Osteocyte (in vitro differentiated cells): Measurements from ENCODE around the gene MRPS18C. TPM values are rescaled to one million over a fixed set of nuclear protein-coding genes. Genes with fewer than 3 reads are reported as not detected.

ENCODE experiments used
- DNase-seq: peaks from one replicate; pipeline ENCODE4 v3.0.0; 2021; ENCODE audit warnings: mixed read lengths; ENCODE audit not compliant: unreplicated experiment; ENCODE audit errors: extremely low spot score
- H3K27ac Mint-ChIP-seq: one replicate; pipeline ENCODE4 v1.8.0; 2021; ENCODE audit warnings: mild to moderate bottlenecking, mixed read lengths; ENCODE audit not compliant: unreplicated experiment
- H3K27me3 Mint-ChIP-seq: one replicate; pipeline ENCODE4 v1.8.0; 2021; ENCODE audit warnings: mixed read lengths; ENCODE audit not compliant: unreplicated experiment
- H3K36me3 Mint-ChIP-seq: one replicate; pipeline ENCODE4 v1.8.0; 2021; ENCODE audit warnings: mixed read lengths; ENCODE audit not compliant: unreplicated experiment
- H3K4me1 Mint-ChIP-seq: one replicate; pipeline ENCODE4 v1.8.0; 2021; ENCODE audit warnings: mixed read lengths; ENCODE audit not compliant: unreplicated experiment
- H3K4me3 Mint-ChIP-seq: one replicate; pipeline ENCODE4 v1.8.0; 2021; ENCODE audit warnings: mild to moderate bottlenecking, moderate library complexity, mixed read lengths; ENCODE audit not compliant: unreplicated experiment
- H3K9me3 Mint-ChIP-seq: one replicate; pipeline ENCODE4 v1.8.0; 2021; ENCODE audit warnings: mixed read lengths; ENCODE audit not compliant: unreplicated experiment
- long read RNA-seq: library from polyadenylated mRNA; unstranded; transcript quantifications from one replicate; pipeline ENCODE4 v2.0.0, GENCODE V29; 2021
- total RNA-seq: library from RNA; stranded (reverse); gene quantifications from 2 replicates; pipeline ENCODE4 v1.2.1, GENCODE V29; 2021
- TF ChIP-seq, protein P1 (sequence below): fragments of 200-600 bp; sonication (generic); IDR thresholded peaks from 2 replicates; pipeline ENCODE4 v1.5.0; 2021; ENCODE audit warnings: antibody characterized with exemption, mild to moderate bottlenecking, moderate library complexity

The MRPS18C gene
- 38.9 and 39.1 TPM in 2 replicates for total RNA-seq
- long read RNA-seq, transcript MRPS18C-201 (6 exons, 1,643 nt) = major isoform, 10 of 17 reads
- long read RNA-seq, partial matches to known transcripts = 0 of 17 reads
- long read RNA-seq, other reads (novel, unspliced or antisense) = 3 of 17 reads

DNA sequence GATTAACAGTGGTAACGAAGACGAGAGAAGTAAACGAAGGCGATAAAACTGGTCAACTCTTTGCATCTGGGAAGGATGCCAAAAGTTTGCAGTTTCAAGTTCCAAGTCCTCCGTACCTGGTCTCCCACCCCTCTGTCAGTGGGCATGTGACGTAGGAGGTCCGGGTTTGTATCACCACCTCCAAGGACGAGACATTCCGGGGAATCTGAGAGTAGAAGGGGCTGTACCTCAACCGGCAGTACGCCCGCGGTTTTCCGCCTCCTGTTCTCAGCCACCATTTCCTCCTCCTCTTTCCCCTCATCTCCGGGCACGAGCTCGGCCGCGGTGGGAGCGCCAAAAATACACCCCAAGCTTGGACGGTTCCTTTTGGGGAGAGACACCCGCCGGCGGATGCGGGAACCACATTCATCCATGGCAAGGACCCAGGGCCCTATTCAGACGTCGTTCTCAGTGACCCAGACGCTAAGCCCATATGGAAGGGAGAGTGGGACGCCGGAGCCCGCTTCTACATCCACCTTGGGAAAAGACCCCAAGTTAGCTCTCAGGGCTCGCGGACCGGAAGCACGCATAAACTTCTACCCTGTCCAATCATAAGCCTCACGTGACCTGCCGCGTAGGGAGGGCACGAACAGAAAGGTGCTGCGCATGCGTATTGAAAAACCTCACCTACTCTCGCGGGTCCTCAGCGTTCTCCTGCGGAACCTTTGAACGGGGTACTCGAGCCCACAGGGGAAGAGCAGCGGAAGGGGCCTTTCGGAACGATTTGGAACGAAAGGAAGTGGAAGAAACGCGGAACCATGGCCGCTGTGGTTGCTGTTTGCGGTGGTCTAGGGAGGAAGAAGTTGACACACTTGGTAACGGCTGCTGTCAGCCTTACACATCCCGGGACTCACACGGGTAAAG lies at the start of gene MRPS18C, which contains the start of gene HELQ:
Gene MRPS18C, plus strand, starts transcription at position 778 of the 903 bp plus-strand sequence. Its CDS starts 20 bp downstream, at position 798.
Gene HELQ, minus strand, starts transcription at position 543 of the 903 bp plus-strand sequence. Its CDS starts 130 bp downstream, at position 413.
- DNase-seq = peak; percentile 97
- H3K27ac Mint-ChIP-seq = peak within 1 kb of the TSS; percentile 100
- H3K4me1 Mint-ChIP-seq = peaks cover 23% of the 10 kb centered on the region
- H3K36me3 Mint-ChIP-seq = peaks cover 16% of the 10 kb centered on the region
- H3K4me3 Mint-ChIP-seq = peak within 1 kb of the TSS; percentile 99
- TF ChIP-seq, protein P1, sequence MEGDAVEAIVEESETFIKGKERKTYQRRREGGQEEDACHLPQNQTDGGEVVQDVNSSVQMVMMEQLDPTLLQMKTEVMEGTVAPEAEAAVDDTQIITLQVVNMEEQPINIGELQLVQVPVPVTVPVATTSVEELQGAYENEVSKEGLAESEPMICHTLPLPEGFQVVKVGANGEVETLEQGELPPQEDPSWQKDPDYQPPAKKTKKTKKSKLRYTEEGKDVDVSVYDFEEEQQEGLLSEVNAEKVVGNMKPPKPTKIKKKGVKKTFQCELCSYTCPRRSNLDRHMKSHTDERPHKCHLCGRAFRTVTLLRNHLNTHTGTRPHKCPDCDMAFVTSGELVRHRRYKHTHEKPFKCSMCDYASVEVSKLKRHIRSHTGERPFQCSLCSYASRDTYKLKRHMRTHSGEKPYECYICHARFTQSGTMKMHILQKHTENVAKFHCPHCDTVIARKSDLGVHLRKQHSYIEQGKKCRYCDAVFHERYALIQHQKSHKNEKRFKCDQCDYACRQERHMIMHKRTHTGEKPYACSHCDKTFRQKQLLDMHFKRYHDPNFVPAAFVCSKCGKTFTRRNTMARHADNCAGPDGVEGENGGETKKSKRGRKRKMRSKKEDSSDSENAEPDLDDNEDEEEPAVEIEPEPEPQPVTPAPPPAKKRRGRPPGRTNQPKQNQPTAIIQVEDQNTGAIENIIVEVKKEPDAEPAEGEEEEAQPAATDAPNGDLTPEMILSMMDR = peak; percentile 54
- no peaks in the 10 kb centered on the region for H3K9me3 Mint-ChIP-seq
- H3K27me3 Mint-ChIP-seq = no peaks in the 10 kb centered on the region

DNA sequence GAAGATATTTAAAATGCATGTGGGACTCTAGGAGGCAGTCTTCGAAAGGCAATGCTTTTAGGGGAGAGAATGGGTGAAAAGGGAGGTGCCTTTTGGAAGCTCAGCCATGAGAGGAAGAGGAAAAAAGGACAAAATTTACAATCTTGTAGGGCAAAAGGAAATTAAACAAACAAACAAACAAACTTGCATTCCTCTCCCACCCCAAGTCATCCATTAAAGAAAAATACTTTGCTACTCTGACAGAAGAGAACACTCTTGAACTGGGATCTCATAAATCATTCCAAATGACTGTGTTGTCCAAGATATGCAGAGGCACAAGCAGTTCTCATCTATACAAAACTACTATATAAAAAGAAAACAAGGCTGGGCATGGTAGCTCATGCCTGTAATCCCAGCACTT lies 47.0 kb upstream of the MRPS18C start:
- DNase-seq = no peak
- Mint-ChIP-seq H3K4me3 (no peak overlapping the region), H3K27me3 (no peaks in the 10 kb centered on the region), H3K27ac (no peak overlapping the region), H3K4me1 (no peaks in the 10 kb centered on the region), H3K9me3 (no peaks in the 10 kb centered on the region), H3K36me3 (peaks cover 39% of the 10 kb centered on the region)
- TF ChIP-seq, protein P1 = no peak

DNA sequence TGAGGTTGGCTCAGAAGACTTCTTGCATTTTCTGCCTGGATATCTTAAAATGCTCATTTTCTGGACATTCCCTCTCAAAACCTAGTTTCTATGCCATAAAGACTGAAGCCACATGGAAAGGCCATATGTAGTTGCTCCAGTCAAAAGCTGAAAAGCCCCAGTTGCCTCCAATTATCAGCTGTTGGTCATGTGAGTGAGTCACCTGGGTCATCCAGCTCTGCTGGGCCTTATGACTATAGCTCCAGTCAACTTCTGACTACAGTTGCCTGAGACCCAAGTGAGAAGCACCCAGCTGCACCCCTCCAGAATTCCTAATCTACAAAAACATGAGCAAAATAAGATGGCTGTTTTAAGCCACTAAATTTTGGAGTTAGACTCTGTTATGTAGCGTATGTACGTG lies 42.2 kb upstream of the MRPS18C start:
- DNase-seq = no peak
- no peak overlapping the region for H3K27ac Mint-ChIP-seq
- H3K27me3 Mint-ChIP-seq = no peaks in the 10 kb centered on the region
- H3K4me1 Mint-ChIP-seq = no peaks in the 10 kb centered on the region
- no peaks in the 10 kb centered on the region for H3K9me3 Mint-ChIP-seq
- TF ChIP-seq, protein P1 = no peak
- peaks cover 41% of the 10 kb centered on the region for H3K36me3 Mint-ChIP-seq
- no peak overlapping the region for H3K4me3 Mint-ChIP-seq

DNA sequence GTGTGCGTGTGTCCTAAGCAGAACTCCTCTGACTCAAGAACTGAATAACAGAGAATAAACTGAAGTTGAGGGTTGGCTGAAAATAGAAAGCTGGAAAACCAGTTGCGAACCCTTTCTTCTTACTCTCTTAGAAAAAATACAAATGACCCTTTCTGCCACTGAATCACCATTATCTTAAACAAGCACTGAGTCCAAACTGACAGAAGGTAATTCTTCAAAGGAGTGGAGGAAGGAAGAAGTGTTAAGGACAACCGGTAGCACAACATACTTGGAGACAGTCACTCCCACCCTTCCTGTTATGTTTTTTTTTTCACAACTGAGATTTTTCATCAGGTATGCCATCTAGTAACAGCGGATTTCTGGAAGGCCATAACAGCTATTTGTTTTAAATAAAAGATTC lies 38.3 kb upstream of the MRPS18C start:
- Mint-ChIP-seq H3K4me3 (no peak overlapping the region), H3K27me3 (no peaks in the 10 kb centered on the region), H3K36me3 (peaks cover 32% of the 10 kb centered on the region), H3K27ac (no peak overlapping the region), H3K4me1 (no peaks in the 10 kb centered on the region), H3K9me3 (no peaks in the 10 kb centered on the region)
- DNase-seq = no peak
- TF ChIP-seq, protein P1 = no peak

DNA sequence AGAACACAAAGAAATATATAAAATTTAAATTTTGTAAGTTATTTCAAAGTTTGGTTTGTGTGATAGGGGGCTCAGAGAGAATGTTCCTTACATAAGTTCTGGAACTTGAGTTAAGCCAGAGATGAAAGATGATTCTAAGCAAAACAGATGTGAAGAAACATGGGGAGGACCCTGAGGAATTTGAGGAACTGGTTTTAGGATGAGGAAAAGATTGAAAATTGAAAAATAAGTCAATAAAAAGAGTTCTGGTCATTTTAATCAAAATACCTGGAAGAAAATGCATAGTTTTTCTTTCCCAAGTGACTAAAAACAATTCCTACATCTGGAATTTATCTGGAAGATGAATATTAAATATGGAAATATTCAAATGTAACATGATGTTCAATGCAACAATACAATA lies 37.6 kb upstream of the MRPS18C start:
- Mint-ChIP-seq H3K27ac (no peak overlapping the region), H3K27me3 (no peaks in the 10 kb centered on the region), H3K36me3 (peaks cover 27% of the 10 kb centered on the region), H3K4me1 (no peaks in the 10 kb centered on the region), H3K4me3 (no peak overlapping the region), H3K9me3 (no peaks in the 10 kb centered on the region)
- DNase-seq = no peak
- TF ChIP-seq, protein P1 = no peak
